HG02759 (cell line): Measurements from ENCODE around the gene SMTN.

Source experiments
- ATAC-seq: cut with Tn5 transposase; IDR thresholded peaks from one replicate; pipeline ENCODE4 v1.9.1; 2021; ENCODE audit warnings: mild to moderate bottlenecking, moderate library complexity; ENCODE audit not compliant: unreplicated experiment

The SMTN gene

GRCh38 chr22:31148953-31149627 is 68.0 kb downstream of the SMTN start:
- ATAC-seq, result no peak

GRCh38 chr22:31150615-31151014 is 69.5 kb downstream of the SMTN start:
- no peak for ATAC-seq

GRCh38 chr22:31151872-31152271 is 70.8 kb downstream of the SMTN start:
- ATAC-seq, result no peak

- no peak for ATAC-seq
Measured at GRCh38 chr22:31153357-31153756, 72.2 kb downstream of the SMTN start.
